ENCODE results near the gene CLN6. TPM values are rescaled to one million over a fixed set of nuclear protein-coding genes. Genes with fewer than 3 reads are reported as not detected.

The CLN6 gene
- total and polyA plus RNA-seq, 9 of the 15 experiments (the other 6 are each of a cell fraction or from before 2014, with no cell fraction given) = 0.71 to 53.3 (median 39.3) TPM

DNA sequence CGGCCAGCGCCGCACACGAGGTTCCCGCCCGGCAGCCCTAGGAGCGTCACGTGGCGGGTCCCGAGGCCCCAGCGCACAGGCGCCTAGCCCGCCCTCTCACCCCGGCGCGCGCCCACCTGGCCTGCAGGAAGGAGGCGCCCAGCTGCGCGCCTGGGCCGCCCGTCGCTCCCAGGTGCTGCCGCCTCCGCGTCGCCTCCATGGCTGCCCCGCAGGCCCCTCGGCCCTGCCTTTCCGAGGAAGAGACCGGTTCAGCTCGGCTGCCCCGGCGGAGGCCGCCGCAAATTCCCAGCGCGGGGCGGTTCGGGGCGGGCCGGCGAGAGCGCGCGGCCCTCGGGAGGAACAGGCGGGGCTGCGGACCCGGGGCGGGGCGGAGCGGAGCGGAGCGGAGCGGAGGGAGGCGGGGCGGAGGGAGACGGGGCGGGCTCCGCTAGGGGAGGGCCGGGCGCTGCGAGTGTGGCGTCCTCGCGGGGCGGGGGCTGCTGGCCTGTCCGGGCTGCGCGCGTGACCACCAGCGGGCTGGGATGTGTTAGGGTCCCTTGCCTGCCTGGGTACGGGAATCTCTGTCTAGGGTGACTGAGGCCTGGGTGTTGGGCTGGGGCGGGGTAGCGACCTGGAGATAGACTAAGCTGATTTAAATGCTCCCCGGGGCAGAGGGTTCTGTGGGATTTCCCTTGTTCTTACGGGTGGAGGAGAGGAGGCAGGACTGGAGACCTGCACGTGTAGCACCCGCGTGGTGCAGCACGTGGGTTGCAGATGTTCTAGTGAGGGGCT, at the start of gene CLN6 (continued):
- TF ChIP-seq, protein P1, sequence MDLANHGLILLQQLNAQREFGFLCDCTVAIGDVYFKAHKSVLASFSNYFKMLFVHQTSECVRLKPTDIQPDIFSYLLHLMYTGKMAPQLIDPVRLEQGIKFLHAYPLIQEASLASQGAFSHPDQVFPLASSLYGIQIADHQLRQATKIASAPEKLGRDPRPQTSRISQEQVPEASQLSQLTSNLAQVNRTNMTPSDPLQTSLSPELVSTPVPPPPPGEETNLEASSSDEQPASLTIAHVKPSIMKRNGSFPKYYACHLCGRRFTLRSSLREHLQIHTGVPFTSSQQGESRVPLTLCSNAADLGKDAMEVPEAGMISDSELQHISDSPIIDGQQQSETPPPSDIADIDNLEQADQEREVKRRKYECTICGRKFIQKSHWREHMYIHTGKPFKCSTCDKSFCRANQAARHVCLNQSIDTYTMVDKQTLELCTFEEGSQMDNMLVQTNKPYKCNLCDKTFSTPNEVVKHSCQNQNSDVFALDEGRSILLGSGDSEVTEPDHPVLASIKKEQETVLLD (IDR thresholded peaks at IDR 0.05) = peak; percentile 69; the same call in 1 of the 2 replicates
- TF ChIP-seq CTBP1 (IDR thresholded peaks at IDR 0.05; ENCODE audit: borderline replicate concordance) (peak; percentile 95), JUN (IDR thresholded peaks at IDR 0.05; ENCODE audit: borderline replicate concordance, low read depth, low read length) (peak; percentile 43; the same call in 1 of the 2 replicates), JUN (CRISPR knock-in tag; IDR thresholded peaks at IDR 0.05; ENCODE audit: borderline replicate concordance) (no peak; the same call in 1 of the 2 replicates), NR4A1 (CRISPR knock-in tag; IDR thresholded peaks at IDR 0.05) (peak; percentile 36; the same call in 1 of the 2 replicates), NR4A1 (tag; IDR thresholded peaks at IDR 0.05) (0 out of 2 replicates have a peak, but pooled peaks have one; percentile 40), RBFOX2 (IDR thresholded peaks at IDR 0.05; ENCODE audit: low read depth, low read length) (peak; percentile 92), POLR2G (IDR thresholded peaks at IDR 0.05; ENCODE audit: low read depth, low read length) (peak; percentile 96), TEAD1 (CRISPR knock-in tag; IDR thresholded peaks at IDR 0.05) (peak in 1 of 2 experiments; percentile 87; a peak in 2 of 4 replicates), KAT7 (CRISPR knock-in tag; IDR thresholded peaks at IDR 0.05; ENCODE audit: borderline replicate concordance) (peak; percentile 42; the same call in 1 of the 2 replicates), RBM25 (IDR thresholded peaks at IDR 0.05; ENCODE audit: low read depth, low read length, severe bottlenecking) (peak; percentile 40)
- TF ChIP-seq, protein P2, sequence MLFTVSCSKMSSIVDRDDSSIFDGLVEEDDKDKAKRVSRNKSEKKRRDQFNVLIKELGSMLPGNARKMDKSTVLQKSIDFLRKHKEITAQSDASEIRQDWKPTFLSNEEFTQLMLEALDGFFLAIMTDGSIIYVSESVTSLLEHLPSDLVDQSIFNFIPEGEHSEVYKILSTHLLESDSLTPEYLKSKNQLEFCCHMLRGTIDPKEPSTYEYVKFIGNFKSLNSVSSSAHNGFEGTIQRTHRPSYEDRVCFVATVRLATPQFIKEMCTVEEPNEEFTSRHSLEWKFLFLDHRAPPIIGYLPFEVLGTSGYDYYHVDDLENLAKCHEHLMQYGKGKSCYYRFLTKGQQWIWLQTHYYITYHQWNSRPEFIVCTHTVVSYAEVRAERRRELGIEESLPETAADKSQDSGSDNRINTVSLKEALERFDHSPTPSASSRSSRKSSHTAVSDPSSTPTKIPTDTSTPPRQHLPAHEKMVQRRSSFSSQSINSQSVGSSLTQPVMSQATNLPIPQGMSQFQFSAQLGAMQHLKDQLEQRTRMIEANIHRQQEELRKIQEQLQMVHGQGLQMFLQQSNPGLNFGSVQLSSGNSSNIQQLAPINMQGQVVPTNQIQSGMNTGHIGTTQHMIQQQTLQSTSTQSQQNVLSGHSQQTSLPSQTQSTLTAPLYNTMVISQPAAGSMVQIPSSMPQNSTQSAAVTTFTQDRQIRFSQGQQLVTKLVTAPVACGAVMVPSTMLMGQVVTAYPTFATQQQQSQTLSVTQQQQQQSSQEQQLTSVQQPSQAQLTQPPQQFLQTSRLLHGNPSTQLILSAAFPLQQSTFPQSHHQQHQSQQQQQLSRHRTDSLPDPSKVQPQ (CRISPR knock-in tag; IDR thresholded peaks at IDR 0.05; ENCODE audit: borderline replicate concordance) = peak; percentile 88
- TF ChIP-seq, protein P3, sequence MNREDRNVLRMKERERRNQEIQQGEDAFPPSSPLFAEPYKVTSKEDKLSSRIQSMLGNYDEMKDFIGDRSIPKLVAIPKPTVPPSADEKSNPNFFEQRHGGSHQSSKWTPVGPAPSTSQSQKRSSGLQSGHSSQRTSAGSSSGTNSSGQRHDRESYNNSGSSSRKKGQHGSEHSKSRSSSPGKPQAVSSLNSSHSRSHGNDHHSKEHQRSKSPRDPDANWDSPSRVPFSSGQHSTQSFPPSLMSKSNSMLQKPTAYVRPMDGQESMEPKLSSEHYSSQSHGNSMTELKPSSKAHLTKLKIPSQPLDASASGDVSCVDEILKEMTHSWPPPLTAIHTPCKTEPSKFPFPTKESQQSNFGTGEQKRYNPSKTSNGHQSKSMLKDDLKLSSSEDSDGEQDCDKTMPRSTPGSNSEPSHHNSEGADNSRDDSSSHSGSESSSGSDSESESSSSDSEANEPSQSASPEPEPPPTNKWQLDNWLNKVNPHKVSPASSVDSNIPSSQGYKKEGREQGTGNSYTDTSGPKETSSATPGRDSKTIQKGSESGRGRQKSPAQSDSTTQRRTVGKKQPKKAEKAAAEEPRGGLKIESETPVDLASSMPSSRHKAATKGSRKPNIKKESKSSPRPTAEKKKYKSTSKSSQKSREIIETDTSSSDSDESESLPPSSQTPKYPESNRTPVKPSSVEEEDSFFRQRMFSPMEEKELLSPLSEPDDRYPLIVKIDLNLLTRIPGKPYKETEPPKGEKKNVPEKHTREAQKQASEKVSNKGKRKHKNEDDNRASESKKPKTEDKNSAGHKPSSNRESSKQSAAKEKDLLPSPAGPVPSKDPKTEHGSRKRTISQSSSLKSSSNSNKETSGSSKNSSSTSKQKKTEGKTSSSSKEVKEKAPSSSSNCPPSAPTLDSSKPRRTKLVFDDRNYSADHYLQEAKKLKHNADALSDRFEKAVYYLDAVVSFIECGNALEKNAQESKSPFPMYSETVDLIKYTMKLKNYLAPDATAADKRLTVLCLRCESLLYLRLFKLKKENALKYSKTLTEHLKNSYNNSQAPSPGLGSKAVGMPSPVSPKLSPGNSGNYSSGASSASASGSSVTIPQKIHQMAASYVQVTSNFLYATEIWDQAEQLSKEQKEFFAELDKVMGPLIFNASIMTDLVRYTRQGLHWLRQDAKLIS (CRISPR knock-in tag; IDR thresholded peaks at IDR 0.05) = peak; percentile 39; the same call in 1 of the 2 replicates
- TF ChIP-seq, protein P4, sequence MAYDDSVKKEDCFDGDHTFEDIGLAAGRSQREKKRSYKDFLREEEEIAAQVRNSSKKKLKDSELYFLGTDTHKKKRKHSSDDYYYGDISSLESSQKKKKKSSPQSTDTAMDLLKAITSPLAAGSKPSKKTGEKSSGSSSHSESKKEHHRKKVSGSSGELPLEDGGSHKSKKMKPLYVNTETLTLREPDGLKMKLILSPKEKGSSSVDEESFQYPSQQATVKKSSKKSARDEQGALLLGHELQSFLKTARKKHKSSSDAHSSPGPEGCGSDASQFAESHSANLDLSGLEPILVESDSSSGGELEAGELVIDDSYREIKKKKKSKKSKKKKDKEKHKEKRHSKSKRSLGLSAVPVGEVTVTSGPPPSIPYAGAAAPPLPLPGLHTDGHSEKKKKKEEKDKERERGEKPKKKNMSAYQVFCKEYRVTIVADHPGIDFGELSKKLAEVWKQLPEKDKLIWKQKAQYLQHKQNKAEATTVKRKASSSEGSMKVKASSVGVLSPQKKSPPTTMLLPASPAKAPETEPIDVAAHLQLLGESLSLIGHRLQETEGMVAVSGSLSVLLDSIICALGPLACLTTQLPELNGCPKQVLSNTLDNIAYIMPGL (CRISPR knock-in tag; IDR thresholded peaks at IDR 0.05) = no peak; the same call in 1 of the 2 replicates
